ENCODE results near the gene HCFC2. TPM values are rescaled to one million over a fixed set of nuclear protein-coding genes. Genes with fewer than 3 reads are reported as not detected.

HCFC2 gene
- total RNA-seq, 1 experiment from 2014 or later, result 3.7 TPM

GRCh38 chr12:104054681-104055346 is 9.5 kb upstream of the HCFC2 start:
- DNase-seq (ENCODE audit: low read depth), result no peak
- in situ Hi-C loops (cut with HindIII; ENCODE audit: low pct_unique_long_range_greater_than_20kb, low sequenced_read_pairs), result no loop called here

GRCh38 chr12:104055686-104056388 is 8.5 kb upstream of the HCFC2 start:
- in situ Hi-C loops (cut with HindIII; ENCODE audit: low pct_unique_long_range_greater_than_20kb, low sequenced_read_pairs), result no loop called here
- no peak for DNase-seq (ENCODE audit: low read depth)

- no peak for DNase-seq (ENCODE audit: low read depth)
- in situ Hi-C loops (cut with HindIII; ENCODE audit: low pct_unique_long_range_greater_than_20kb, low sequenced_read_pairs), result no loop called here
These were observed 7.8 kb upstream of the HCFC2 start for GRCh38 chr12:104056419-104056972.

- DNase-seq (ENCODE audit: low read depth), result no peak
- in situ Hi-C loops (cut with HindIII; ENCODE audit: low pct_unique_long_range_greater_than_20kb, low sequenced_read_pairs), result no loop called here
These were observed 6.5 kb upstream of the HCFC2 start for GRCh38 chr12:104057771-104058197.

GRCh38 chr12:104058802-104059201 is 5.5 kb upstream of the HCFC2 start:
- in situ Hi-C loops (cut with HindIII; ENCODE audit: low pct_unique_long_range_greater_than_20kb, low sequenced_read_pairs), result no loop called here

GRCh38 chr12:104059963-104060362 is 4.4 kb upstream of the HCFC2 start:
- DNase-seq (ENCODE audit: low read depth), result no peak
- in situ Hi-C loops (cut with HindIII; ENCODE audit: low pct_unique_long_range_greater_than_20kb, low sequenced_read_pairs), result no loop called here

More at GRCh38 chr12:104058802-104059201, 5.5 kb upstream of the HCFC2 start:
- no peak for DNase-seq (ENCODE audit: low read depth)

- in situ Hi-C loops (cut with HindIII; ENCODE audit: low pct_unique_long_range_greater_than_20kb, low sequenced_read_pairs), result no loop called here
- DNase-seq (ENCODE audit: low read depth), result no peak
These were observed 3.5 kb upstream of the HCFC2 start for GRCh38 chr12:104060791-104061190.

- no peak for DNase-seq (ENCODE audit: low read depth)
- in situ Hi-C loops (cut with HindIII; ENCODE audit: low pct_unique_long_range_greater_than_20kb, low sequenced_read_pairs), result no loop called here
These were observed 660 bp upstream of the HCFC2 start for GRCh38 chr12:104063712-104064030.

GRCh38 chr12:104064842-104065427 is 604 bp downstream of the HCFC2 start:
- in situ Hi-C loops (cut with HindIII; ENCODE audit: low pct_unique_long_range_greater_than_20kb, low sequenced_read_pairs), result no loop called here
- no peak for DNase-seq (ENCODE audit: low read depth)

GRCh38 chr12:104072099-104072498 is 7.8 kb downstream of the HCFC2 start:
- in situ Hi-C loops (cut with HindIII; ENCODE audit: low pct_unique_long_range_greater_than_20kb, low sequenced_read_pairs), result no loop called here
- no peak for DNase-seq (ENCODE audit: low read depth)

- DNase-seq (ENCODE audit: low read depth), result no peak
- in situ Hi-C loops (cut with HindIII; ENCODE audit: low pct_unique_long_range_greater_than_20kb, low sequenced_read_pairs), result no loop called here
These were observed 9.4 kb downstream of the HCFC2 start for GRCh38 chr12:104073699-104074098.

GRCh38 chr12:104079024-104079423 is 14.7 kb downstream of the HCFC2 start:
- in situ Hi-C loops (cut with HindIII; ENCODE audit: low pct_unique_long_range_greater_than_20kb, low sequenced_read_pairs), result no loop called here
- no peak for DNase-seq (ENCODE audit: low read depth)

GRCh38 chr12:104080764-104081163 is 16.4 kb downstream of the HCFC2 start:
- in situ Hi-C loops (cut with HindIII; ENCODE audit: low pct_unique_long_range_greater_than_20kb, low sequenced_read_pairs), result no loop called here
- no peak for DNase-seq (ENCODE audit: low read depth)

- in situ Hi-C loops (cut with HindIII; ENCODE audit: low pct_unique_long_range_greater_than_20kb, low sequenced_read_pairs), result no loop called here
- DNase-seq (ENCODE audit: low read depth), result no peak
These were observed 19.6 kb downstream of the HCFC2 start for GRCh38 chr12:104083769-104084475.

- DNase-seq (ENCODE audit: low read depth), result no peak
- in situ Hi-C loops (cut with HindIII; ENCODE audit: low pct_unique_long_range_greater_than_20kb, low sequenced_read_pairs), result no loop called here
These were observed 26.4 kb downstream of the HCFC2 start for GRCh38 chr12:104090685-104091084.

- no peak for DNase-seq (ENCODE audit: low read depth)
- in situ Hi-C loops (cut with HindIII; ENCODE audit: low pct_unique_long_range_greater_than_20kb, low sequenced_read_pairs), result no loop called here
These were observed 26.8 kb downstream of the HCFC2 start for GRCh38 chr12:104091136-104091535.

- no peak for DNase-seq (ENCODE audit: low read depth)
- in situ Hi-C loops (cut with HindIII; ENCODE audit: low pct_unique_long_range_greater_than_20kb, low sequenced_read_pairs), result no loop called here
These were observed 30.0 kb downstream of the HCFC2 start for GRCh38 chr12:104094284-104094683.

- in situ Hi-C loops (cut with HindIII; ENCODE audit: low pct_unique_long_range_greater_than_20kb, low sequenced_read_pairs), result no loop called here
- DNase-seq (ENCODE audit: low read depth), result no peak
These were observed 31.0 kb downstream of the HCFC2 start for GRCh38 chr12:104095289-104095688.

GRCh38 chr12:104097954-104098353 is 33.6 kb downstream of the HCFC2 start:
- no peak for DNase-seq (ENCODE audit: low read depth)
- in situ Hi-C loops (cut with HindIII; ENCODE audit: low pct_unique_long_range_greater_than_20kb, low sequenced_read_pairs), result no loop called here

Data from Caki2 (cell line).